SK-N-MC (cell line): ENCODE data around the gene CUX1.

Experiments used
- DNase-seq: peaks from one replicate; pipeline ENCODE4 v3.0.0-alpha.2; 2011; ENCODE audit warnings: low read depth, low spot score
- H3K27ac ChIP-seq: fragments of 200-600 bp; sonication (generic); 2 replicates; pipeline ENCODE4 v1.5.1; 2016; ENCODE audit warnings: mixed run types
- H3K36me3 ChIP-seq: fragments of 200-600 bp; sonication (generic); 2 replicates; pipeline ENCODE4 v1.6.1; 2017; ENCODE audit warnings: antibody characterized with exemption, low read length, mixed read lengths; ENCODE audit not compliant: insufficient read depth
- H3K4me3 ChIP-seq: fragments of 200-600 bp; sonication (generic); 2 replicates; pipeline ENCODE4 v1.5.1; 2016
- H3K9ac ChIP-seq: fragments of 200-600 bp; sonication (generic); 2 replicates; pipeline ENCODE4 v1.8.0; 2017; ENCODE audit warnings: mixed run types, mixed read lengths; ENCODE audit not compliant: insufficient read length
- H3K9me3 ChIP-seq: fragments of 200-600 bp; sonication (generic); 2 replicates; pipeline ENCODE4 v1.6.1; 2017; ENCODE audit warnings: low read depth, mild to moderate bottlenecking, antibody characterized with exemption, low read length, moderate library complexity, mixed read lengths
- EZH2 ChIP-seq: fragments of 200-600 bp; sonication (generic); IDR thresholded peaks from one replicate; pipeline ENCODE4 v1.6.1; 2017; ENCODE audit warnings: antibody characterized with exemption
- FOXP2 ChIP-seq: optimal IDR thresholded peaks from 2 replicates; pipeline ENCODE3; 2011; ENCODE audit warnings: mild to moderate bottlenecking, moderate library complexity; ENCODE audit not compliant: insufficient read depth; ENCODE audit errors: extremely low read length, control extremely low read depth
- POLR2AphosphoS5 ChIP-seq: IDR thresholded peaks from 2 replicates; pipeline ENCODE4 v1.6.1; 2012; ENCODE audit warnings: mild to moderate bottlenecking, low read depth, low read length, borderline replicate concordance

Gene CUX1

DNA sequence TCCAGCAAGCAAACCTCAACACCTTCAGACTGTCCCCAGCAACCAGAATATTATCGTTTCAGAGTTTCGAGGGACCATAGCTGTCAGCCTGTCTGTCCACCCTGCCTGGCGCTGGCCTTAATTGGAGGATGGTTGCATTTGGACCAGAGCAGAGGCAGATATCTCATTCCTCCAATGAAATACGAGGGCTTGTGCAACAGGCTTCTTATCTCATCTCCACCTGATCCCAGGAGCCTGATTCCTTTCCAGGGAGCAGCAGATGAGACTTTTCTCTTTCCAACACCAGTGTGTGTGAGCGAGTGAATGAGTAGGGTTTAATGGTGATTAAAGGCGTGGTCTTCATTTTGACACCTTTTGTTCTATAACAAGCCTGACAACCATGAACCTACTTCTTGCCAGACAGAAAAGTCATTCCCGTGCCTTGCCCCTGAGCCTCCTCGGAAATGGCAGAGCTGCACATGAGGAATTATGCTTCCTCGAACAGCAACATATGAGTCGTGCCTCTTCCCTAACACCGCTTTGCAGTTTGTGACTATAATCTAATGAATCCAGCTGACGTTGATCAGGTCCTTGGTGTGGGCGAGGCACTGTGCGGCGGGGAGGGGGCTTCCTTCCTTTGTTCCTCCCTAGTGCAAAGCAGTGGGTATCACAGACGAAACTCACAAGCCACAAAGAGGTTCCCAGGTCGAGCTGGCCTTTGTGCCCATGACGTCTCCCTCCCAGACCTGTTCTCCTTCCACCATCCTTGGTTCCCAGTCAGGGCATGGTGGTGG, 147.4 kb downstream of the CUX1 start:
- no peak overlapping the region for H3K9ac ChIP-seq
- H3K4me3 ChIP-seq, result no peak overlapping the region
- TF ChIP-seq POLR2AphosphoS5 (no peak), EZH2 (no peak), FOXP2 (no peak)
- H3K9me3 ChIP-seq, result no peaks in the 10 kb centered on the region
- no peak overlapping the region for H3K27ac ChIP-seq
- no peaks in the 10 kb centered on the region for H3K36me3 ChIP-seq
- DNase-seq, result no peak

DNA sequence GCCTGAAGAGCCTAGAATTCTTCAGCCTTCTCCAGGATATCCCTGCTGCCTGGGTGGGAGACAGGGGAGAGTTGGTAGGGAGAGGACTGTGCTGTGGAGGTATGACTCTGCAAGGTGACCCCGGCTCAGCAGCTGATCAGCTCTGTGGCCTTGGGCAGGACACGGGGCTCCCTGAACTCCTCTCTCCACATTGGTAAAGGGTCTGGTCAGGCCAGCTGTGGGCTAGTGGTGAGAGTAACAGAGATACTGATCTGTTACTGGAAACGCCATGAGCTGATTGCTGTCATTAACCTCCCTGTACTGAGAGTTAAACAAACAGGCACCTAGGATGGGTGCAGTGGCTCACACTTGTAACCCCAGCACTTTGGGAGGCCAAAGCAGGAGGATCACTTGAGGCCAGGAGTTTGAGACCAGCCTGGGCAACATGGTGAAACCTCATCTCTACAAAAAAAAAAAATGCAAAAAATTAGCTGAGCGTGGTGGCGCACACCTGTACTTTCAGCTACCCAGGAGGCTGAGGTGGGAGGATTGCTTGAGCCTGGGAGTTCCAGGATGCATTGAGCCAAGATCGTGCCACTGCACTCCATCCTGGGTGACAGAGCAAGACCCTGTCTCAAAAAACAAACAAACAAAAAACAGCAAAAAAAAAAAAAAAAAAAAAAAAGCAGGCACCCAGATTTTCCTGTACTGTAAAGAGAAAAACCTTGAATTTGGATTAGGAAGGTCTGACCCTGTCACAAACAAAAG, 151.5 kb downstream of the CUX1 start:
- no peak for TF ChIP-seq POLR2AphosphoS5
- TF ChIP-seq EZH2, result no peak
- no peak for TF ChIP-seq FOXP2
- no peak for DNase-seq
- no peak overlapping the region for H3K9ac ChIP-seq
- H3K27ac ChIP-seq, result no peak overlapping the region
- no peak overlapping the region for H3K4me3 ChIP-seq
- H3K9me3 ChIP-seq, result no peaks in the 10 kb centered on the region
- H3K36me3 ChIP-seq, result no peaks in the 10 kb centered on the region

DNA sequence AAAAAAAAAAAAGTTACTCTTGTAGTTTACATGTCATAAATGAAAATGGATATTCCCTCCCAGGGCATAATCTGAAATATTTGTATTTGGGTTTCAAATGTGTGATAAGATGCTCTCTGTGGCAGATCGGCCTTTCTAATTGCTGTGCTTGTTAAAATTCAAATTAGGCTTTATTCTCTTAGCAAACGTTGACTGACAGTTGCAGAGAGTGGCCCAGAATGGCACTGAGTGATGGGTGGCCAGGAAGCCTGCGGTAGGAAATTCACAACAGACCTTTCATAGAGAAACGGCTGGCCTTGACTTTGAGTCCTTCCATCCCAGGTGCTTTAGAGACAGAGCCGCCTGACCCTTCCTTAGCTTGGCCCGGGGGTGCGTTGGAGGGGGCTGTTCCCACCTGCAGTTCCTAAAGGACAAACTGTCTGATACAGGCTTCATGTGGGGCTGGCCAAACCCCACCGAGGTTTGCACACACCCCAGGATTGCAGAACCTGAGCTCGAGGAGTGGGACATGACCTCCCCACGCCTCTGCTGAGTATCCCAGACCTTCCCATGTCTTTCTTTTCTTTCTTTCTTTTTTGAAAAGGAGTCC, 152.7 kb downstream of the CUX1 start:
- no peak for DNase-seq
- Histone ChIP-seq H3K27ac (no peak overlapping the region), H3K4me3 (no peak overlapping the region), H3K9ac (no peak overlapping the region), H3K36me3 (no peaks in the 10 kb centered on the region), H3K9me3 (no peaks in the 10 kb centered on the region)
- TF ChIP-seq FOXP2 (no peak), POLR2AphosphoS5 (no peak), EZH2 (no peak)

DNA sequence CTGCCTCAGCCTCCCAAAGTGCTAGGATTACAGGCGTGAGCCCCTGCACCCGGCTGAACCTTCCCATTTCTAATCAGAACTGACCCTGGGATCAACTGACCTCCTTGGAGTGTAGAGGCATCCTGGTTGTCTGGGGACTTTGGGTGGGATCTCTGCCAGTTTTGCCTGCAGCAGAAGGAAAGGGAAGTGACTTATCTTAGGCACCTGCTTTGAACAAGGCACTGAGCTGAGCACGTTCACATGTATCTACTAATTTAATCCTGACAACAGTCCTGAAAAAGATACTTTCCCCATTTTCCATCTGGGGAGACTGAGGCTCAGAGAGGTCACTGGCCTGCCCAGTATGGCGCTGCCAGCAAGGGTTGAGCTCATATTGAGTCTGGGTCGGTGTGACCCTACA, 153.4 kb downstream of the CUX1 start:
- no peak for DNase-seq
- H3K9ac ChIP-seq, result no peak overlapping the region
- H3K36me3 ChIP-seq, result no peaks in the 10 kb centered on the region
- no peak overlapping the region for H3K4me3 ChIP-seq
- no peaks in the 10 kb centered on the region for H3K9me3 ChIP-seq
- H3K27ac ChIP-seq, result no peak overlapping the region
- TF ChIP-seq EZH2 (no peak), POLR2AphosphoS5 (no peak), FOXP2 (no peak)

DNA sequence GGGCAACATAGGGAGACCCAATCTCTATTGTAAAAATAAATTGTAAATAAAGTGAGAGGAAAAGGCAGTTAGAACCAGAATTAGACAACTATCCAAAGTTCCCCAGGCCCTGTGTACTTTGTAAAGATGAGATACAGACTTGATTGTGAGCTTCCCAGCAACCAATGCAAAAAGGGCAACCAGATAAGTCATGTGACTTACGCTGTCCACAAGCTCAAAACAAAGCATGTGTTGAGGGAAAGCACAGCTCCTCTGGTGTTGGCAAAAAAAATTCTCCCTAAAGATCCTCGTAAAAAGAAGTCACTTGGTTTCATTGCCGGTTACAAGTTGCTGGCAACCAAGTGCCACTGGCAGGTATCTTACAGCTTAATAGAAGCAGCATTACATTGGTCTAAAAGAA, 154.0 kb downstream of the CUX1 start:
- Histone ChIP-seq H3K27ac (no peak overlapping the region), H3K36me3 (no peaks in the 10 kb centered on the region), H3K4me3 (no peak overlapping the region), H3K9ac (no peak overlapping the region), H3K9me3 (no peaks in the 10 kb centered on the region)
- TF ChIP-seq EZH2, result no peak
- TF ChIP-seq FOXP2, result no peak
- TF ChIP-seq POLR2AphosphoS5, result no peak
- no peak for DNase-seq

DNA sequence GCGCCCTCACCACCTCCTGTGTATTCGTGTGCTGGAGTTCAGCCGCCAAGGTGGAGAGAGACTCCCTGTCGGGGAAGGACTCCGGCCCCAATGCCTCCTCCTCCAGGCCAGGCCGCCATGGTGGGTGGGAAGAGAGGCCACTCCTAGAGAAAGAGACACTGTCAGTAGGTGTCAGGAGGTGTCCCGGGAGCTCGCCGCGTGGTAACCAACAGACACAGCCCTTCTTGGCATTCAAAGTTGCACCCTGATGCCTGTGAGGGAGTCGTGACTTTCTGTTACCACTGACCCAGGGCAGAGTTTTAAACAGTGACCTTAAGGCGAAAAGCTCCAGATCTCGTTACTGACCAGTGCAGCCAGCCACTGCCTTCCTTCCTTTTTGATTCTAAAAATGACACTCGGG, 155.2 kb downstream of the CUX1 start:
- DNase-seq, result no peak
- Histone ChIP-seq H3K9me3 (no peaks in the 10 kb centered on the region), H3K27ac (no peak overlapping the region), H3K9ac (no peak overlapping the region), H3K36me3 (no peaks in the 10 kb centered on the region), H3K4me3 (no peak overlapping the region)
- TF ChIP-seq FOXP2 (no peak), EZH2 (no peak), POLR2AphosphoS5 (no peak)

DNA sequence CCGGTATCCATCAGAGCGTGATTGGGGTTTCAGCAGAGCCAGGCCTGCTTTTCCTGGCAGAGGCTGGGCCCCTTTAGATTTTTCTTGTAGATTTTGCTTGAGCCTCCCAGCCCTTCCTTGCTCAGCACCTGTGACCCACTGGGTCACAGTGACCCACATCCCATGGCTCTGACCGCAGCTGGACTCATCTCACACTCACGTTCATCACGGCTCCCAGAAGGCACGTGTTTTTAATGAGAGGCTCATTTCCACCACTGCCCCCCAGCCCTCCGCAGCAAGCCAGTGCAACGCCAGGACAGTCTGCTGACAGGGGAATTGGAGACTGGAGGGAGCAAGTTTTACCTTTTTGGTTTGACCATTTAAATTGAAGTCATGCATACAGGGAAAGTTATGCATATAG, 155.7 kb downstream of the CUX1 start:
- TF ChIP-seq EZH2, result no peak
- TF ChIP-seq POLR2AphosphoS5, result no peak
- TF ChIP-seq FOXP2, result no peak
- Histone ChIP-seq H3K4me3 (no peak overlapping the region), H3K27ac (no peak overlapping the region), H3K9me3 (no peaks in the 10 kb centered on the region), H3K9ac (no peak overlapping the region), H3K36me3 (no peaks in the 10 kb centered on the region)
- DNase-seq, result no peak

DNA sequence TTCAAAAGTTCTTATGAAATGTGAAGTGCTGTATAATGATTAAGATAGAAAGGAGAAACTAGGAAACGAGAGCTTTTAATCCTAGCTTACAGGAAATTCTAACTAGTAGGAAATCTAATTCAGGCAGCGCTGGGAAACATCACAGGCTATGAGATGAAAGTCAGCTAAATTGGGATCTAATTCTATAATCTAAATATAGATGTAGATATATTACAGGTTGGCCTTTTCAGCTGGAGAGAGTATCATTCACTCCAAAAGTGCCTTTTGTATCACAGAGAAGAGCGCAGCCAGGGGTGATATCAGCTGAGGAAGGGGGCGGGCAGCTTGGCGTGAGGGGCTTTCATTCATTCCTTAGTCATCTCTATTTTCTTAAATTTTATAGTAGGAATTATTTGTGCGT, 157.0 kb downstream of the CUX1 start:
- Histone ChIP-seq H3K36me3 (no peaks in the 10 kb centered on the region), H3K4me3 (no peak overlapping the region), H3K9me3 (no peaks in the 10 kb centered on the region), H3K9ac (no peak overlapping the region), H3K27ac (no peak overlapping the region)
- TF ChIP-seq FOXP2, result no peak
- TF ChIP-seq POLR2AphosphoS5, result no peak
- no peak for TF ChIP-seq EZH2
- DNase-seq, result no peak

DNA sequence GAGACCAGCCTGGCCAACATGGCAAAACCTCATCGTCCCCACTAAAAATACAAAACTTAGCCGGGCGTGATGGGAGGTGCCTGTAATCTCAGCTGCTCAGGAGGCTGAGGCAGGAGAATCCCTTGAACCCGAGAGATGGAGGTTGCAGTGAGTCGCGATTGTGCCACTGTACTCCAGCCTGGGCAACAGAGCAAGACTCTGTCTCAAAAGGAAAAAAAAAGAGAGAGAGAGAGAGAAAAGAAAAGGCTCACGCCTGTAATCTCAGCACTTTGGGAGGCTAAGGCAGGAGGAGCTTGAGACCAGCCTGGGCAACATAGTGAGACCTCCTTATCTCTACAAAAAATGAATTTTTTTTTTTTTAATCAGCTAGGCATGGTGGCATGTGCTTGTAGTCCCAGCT, 157.6 kb downstream of the CUX1 start:
- Histone ChIP-seq H3K9me3 (no peaks in the 10 kb centered on the region), H3K9ac (no peak overlapping the region), H3K36me3 (no peaks in the 10 kb centered on the region), H3K27ac (no peak overlapping the region), H3K4me3 (no peak overlapping the region)
- no peak for TF ChIP-seq POLR2AphosphoS5
- no peak for TF ChIP-seq EZH2
- no peak for TF ChIP-seq FOXP2
- no peak for DNase-seq
